SK-N-SH (cell line): ENCODE measurements around the gene ST7L. TPM values are rescaled to one million over a fixed set of nuclear protein-coding genes. Genes with fewer than 3 reads are reported as not detected.

ENCODE experiments used
- CTCF ChIA-PET: fragments of 300-600, 350-600 bp; formaldehyde crosslinking; extraction: SDS; loops from one replicate; lab custom pipeline; 2021; lab: Yijun Ruan, JAX
- POLR2A ChIA-PET: fragments of 350-600 bp; sonication (Branson Sonifier 250); formaldehyde crosslinking; extraction: SDS; loops from one replicate; lab custom pipeline; 2020; ENCODE audit warnings: antibody characterized with exemption, inconsistent platforms; lab: Yijun Ruan, JAX
- DNase-seq: peaks from one replicate; pipeline ENCODE4 v3.0.0; 2012
- H2AFZ ChIP-seq: fragments of 200-600 bp; sonication (generic); 2 replicates; pipeline ENCODE4 v1.8.1; 2016; ENCODE audit warnings: antibody characterized with exemption, mild to moderate bottlenecking, low read depth
- H3F3A ChIP-seq: fragments of 200-600 bp; sonication (generic); replicated peaks from 2 replicates; pipeline ENCODE3; 2016; ENCODE audit warnings: antibody characterized with exemption, mild to moderate bottlenecking; ENCODE audit not compliant: insufficient read depth
- H3K27ac ChIP-seq, 2 experiments: fragments of 200-500 bp in 1 of 2; fragments of 200-600 bp in 1 of 2; sonication (Bioruptor generic) in 1 of 2; sonication (generic), shearing (Covaris generic) in 1 of 2; 2 replicates each; pipeline versions ENCODE4 v1.5.1 to v1.6.1; 2014 to 2016; ENCODE audit warnings: low read depth in 2 of 2, inconsistent platforms in 1 of 2, low read length in 1 of 2, mild to moderate bottlenecking in 1 of 2, mixed read lengths in 1 of 2
- H3K27me3 ChIP-seq: fragments of 200-600 bp; sonication (generic), shearing (Covaris generic); 2 replicates; pipeline ENCODE4 v1.6.1; 2016; ENCODE audit warnings: mixed run types; ENCODE audit not compliant: insufficient read depth
- H3K36me3 ChIP-seq, 2 experiments: fragments of 200-500 bp in 1 of 2; fragments of 200-600 bp in 1 of 2; sonication (Bioruptor generic) in 1 of 2; sonication (generic) in 1 of 2; replicated peaks in 1 of 2; 2 replicates each; pipeline versions ENCODE3 to v1.5.1; 2014 to 2016; ENCODE audit warnings: low read length in 1 of 2, mild to moderate bottlenecking in 1 of 2; ENCODE audit not compliant: insufficient read depth in 2 of 2, control insufficient read depth in 1 of 2
- H3K4me1 ChIP-seq, 2 experiments: fragments of 200-500 bp in 1 of 2; fragments of 200-600 bp in 1 of 2; sonication (Bioruptor generic) in 1 of 2; sonication (generic), shearing (Covaris generic) in 1 of 2; 2 replicates each; pipeline versions ENCODE4 v1.5.1 to v1.6.1; 2014 to 2016; ENCODE audit warnings: low read depth in 1 of 2, low read length in 1 of 2, mixed run types in 1 of 2; ENCODE audit not compliant: insufficient read depth in 2 of 2, control insufficient read depth in 1 of 2
- H3K4me2 ChIP-seq: fragments of 200-600 bp; sonication (generic), shearing (Covaris generic); 2 replicates; pipeline ENCODE4 v1.6.1; 2017; ENCODE audit warnings: mixed run types
- H3K4me3 ChIP-seq, 2 experiments: fragments of 200-500 bp in 1 of 2; fragments of 200-600 bp in 1 of 2; sonication (Bioruptor generic) in 1 of 2; sonication (generic), shearing (Covaris generic) in 1 of 2; 2 replicates each; pipeline versions ENCODE4 v1.5.1 to v1.8.1; 2014 to 2016; ENCODE audit warnings: low read depth in 2 of 2, inconsistent platforms in 1 of 2, low read length in 1 of 2, mild to moderate bottlenecking in 1 of 2, mixed read lengths in 1 of 2, moderate library complexity in 1 of 2
- H3K79me2 ChIP-seq: fragments of 200-600 bp; sonication (generic); 2 replicates; pipeline ENCODE4 v1.8.1; 2017; ENCODE audit warnings: mild to moderate bottlenecking; ENCODE audit not compliant: insufficient read depth
- H3K9ac ChIP-seq: fragments of 200-600 bp; sonication (generic); 2 replicates; pipeline ENCODE4 v1.6.1; 2017; ENCODE audit warnings: mixed run types
- H3K9me2 ChIP-seq: fragments of 200-600 bp; sonication (generic); 2 replicates; pipeline ENCODE4 v1.6.1; 2017; ENCODE audit warnings: mixed run types
- H3K9me3 ChIP-seq: fragments of 200-600 bp; sonication (generic); 2 replicates; pipeline ENCODE4 v1.6.1; 2017; ENCODE audit warnings: mixed run types, mild to moderate bottlenecking, moderate library complexity
- H4K20me1 ChIP-seq: fragments of 200-600 bp; sonication (generic); 2 replicates; pipeline ENCODE4 v1.6.1; 2017; ENCODE audit warnings: mild to moderate bottlenecking, mixed run types; ENCODE audit not compliant: insufficient read depth
- CHD2 ChIP-seq: fragments of 150-350 bp; IDR thresholded peaks from 2 replicates; pipeline ENCODE4 v1.6.1; 2018; ENCODE audit warnings: low read length; ENCODE audit not compliant: partially characterized antibody
- ELF1 ChIP-seq: IDR thresholded peaks from 2 replicates; pipeline ENCODE4 v1.4.0; 2012
- EP300 ChIP-seq, 2 experiments: IDR thresholded peaks; 2 replicates each; pipeline versions ENCODE4 v1.4.0 to v1.6.1; 2012; ENCODE audit warnings: borderline replicate concordance in 1 of 2, low read depth in 1 of 2, low read length in 1 of 2
- FOXJ3 ChIP-seq: sonication (generic); formaldehyde crosslinking; IDR thresholded peaks from 2 replicates; pipeline ENCODE4 v1.5.1; 2020; ENCODE audit warnings: mild to moderate bottlenecking, missing genetic modification reagents
- FOXM1 ChIP-seq: IDR thresholded peaks from 2 replicates; pipeline ENCODE4 v1.4.0; 2012; ENCODE audit warnings: low read depth, mild to moderate bottlenecking
- GATA2 ChIP-seq: sonication (generic); formaldehyde crosslinking; IDR thresholded peaks from 2 replicates; pipeline ENCODE4 v1.5.0; 2020; ENCODE audit warnings: mild to moderate bottlenecking, missing genetic modification reagents
- MXI1 ChIP-seq: IDR thresholded peaks from 2 replicates; pipeline ENCODE4 v1.6.1; 2012; ENCODE audit warnings: mild to moderate bottlenecking, low read depth, low read length, improper control_type of control experiment
- NFIC ChIP-seq: IDR thresholded peaks from 2 replicates; pipeline ENCODE4 v1.4.0; 2012; ENCODE audit warnings: borderline replicate concordance
- REST ChIP-seq: IDR thresholded peaks from 2 replicates; pipeline ENCODE4 v1.6.1; 2012; ENCODE audit warnings: mild to moderate bottlenecking, low read depth, low read length, moderate library complexity
- RFX5 ChIP-seq: IDR thresholded peaks from 2 replicates; pipeline ENCODE4 v1.6.1; 2012; ENCODE audit warnings: mild to moderate bottlenecking, improper control_type of control experiment, low read length
- SMC3 ChIP-seq: IDR thresholded peaks from 2 replicates; pipeline ENCODE4 v1.6.1; 2012; ENCODE audit warnings: low read depth, low read length, improper control_type of control experiment
- USF2 ChIP-seq: fragments of 150-350 bp; IDR thresholded peaks from 2 replicates; pipeline ENCODE4 v1.6.1; 2017; ENCODE audit warnings: antibody characterized with exemption, low read length, low read depth, borderline replicate concordance
- polyA plus RNA-seq, 3 experiments: library from polyadenylated mRNA; depleted of rRNA; stranded (reverse); fragments of >200 nt; gene quantifications; 2 replicates each; pipeline ENCODE4 v1.2.3, GENCODE V29; 2012

Gene ST7L
- polyA plus RNA-seq, 1 of the 3 experiments (the other 2 are of a cell fraction) = 17.9 TPM

- TF ChIP-seq SMC3 = no peak
- no peak for TF ChIP-seq REST
- TF ChIP-seq EP300 (IDR thresholded peaks at IDR 0.05; ENCODE audit: borderline replicate concordance in 1 of 2, low read depth in 1 of 2, low read length in 1 of 2) = no peak
Observed at GRCh38 chr1:112628516-112628915, 9.6 kb upstream of the ST7L start (continued).

GRCh38 chr1:112626887-112627286 is 7.9 kb upstream of the ST7L start:
- no peaks in the 10 kb centered on the region for H3K9me2 ChIP-seq
- H2AFZ ChIP-seq = no peak overlapping the region
- H3K9ac ChIP-seq = no peak overlapping the region
- H3K27me3 ChIP-seq = no peaks in the 10 kb centered on the region
- DNase-seq = no peak
- ChIA-PET POLR2A (no interaction called here), CTCF (no interaction called here)
- no peak overlapping the region for H3K4me3 ChIP-seq
- peaks cover 96% of the 10 kb centered on the region for H4K20me1 ChIP-seq
- peaks cover 7 to 21% of the 10 kb centered on the region in 2 experiments for H3K36me3 ChIP-seq
- no peak for TF ChIP-seq REST
- TF ChIP-seq MXI1 = no peak
- TF ChIP-seq RFX5 = no peak
- no peak for TF ChIP-seq ELF1
- TF ChIP-seq GATA2 (CRISPR knock-in tag) = no peak
- TF ChIP-seq USF2 = no peak
- TF ChIP-seq NFIC = no peak
- TF ChIP-seq FOXJ3 = no peak
- no peak for TF ChIP-seq FOXM1
- TF ChIP-seq CHD2 = no peak
- H3K4me2 ChIP-seq = no peak overlapping the region
- H3K4me1 ChIP-seq = peaks cover 6 to 8% of the 10 kb centered on the region in 2 experiments; a peak in 3 of 4 replicates
- peaks cover 100% of the 10 kb centered on the region for H3K79me2 ChIP-seq
- no peaks in the 10 kb centered on the region for H3K9me3 ChIP-seq
- no peak overlapping the region for H3K27ac ChIP-seq
- H3F3A ChIP-seq = peaks cover 7% of the 10 kb centered on the region
